WTC11 (cell line): ENCODE results near the gene S100A8. TPM values are rescaled to one million over a fixed set of nuclear protein-coding genes. Genes with fewer than 3 reads are reported as not detected.

Experiments used
- ATAC-seq: fragments of 200-7000 bp; cut with Tn5 transposase; 2 replicates; pipeline ENCODE4 v1.10.0; 2021; ENCODE audit warnings: mild to moderate bottlenecking, moderate library complexity
- CTCF ChIA-PET: fragments of 300-600 bp; sonication (Branson Sonifier 250); formaldehyde crosslinking; loops from one replicate; lab custom pipeline; 2021; ENCODE audit warnings: antibody characterized with exemption; lab: Charles Lee
- POLR2A ChIA-PET: fragments of 350-600 bp; sonication (Branson Sonifier 250); formaldehyde crosslinking; loops from one replicate; lab custom pipeline; 2021; ENCODE audit warnings: antibody characterized with exemption; lab: Charles Lee
- DNase-seq: peaks from one replicate; pipeline ENCODE4 v3.0.0; 2021; ENCODE audit warnings: low spot score
- H3K27ac Mint-ChIP-seq: 2 replicates; pipeline ENCODE4 v1.8.0; 2021; ENCODE audit warnings: mixed read lengths
- H3K27me3 Mint-ChIP-seq: 2 replicates; pipeline ENCODE4 v1.8.0; 2021; ENCODE audit warnings: low read depth, mild to moderate bottlenecking, moderate library complexity, mixed read lengths
- H3K36me3 Mint-ChIP-seq: 2 replicates; pipeline ENCODE4 v1.8.0; 2021; ENCODE audit warnings: mixed read lengths
- H3K4me1 Mint-ChIP-seq: 2 replicates; pipeline ENCODE4 v1.8.0; 2022; ENCODE audit warnings: mixed read lengths
- H3K4me3 Mint-ChIP-seq: 2 replicates; pipeline ENCODE4 v1.8.0; 2021; ENCODE audit warnings: mild to moderate bottlenecking, moderate library complexity, mixed read lengths
- H3K9me3 Mint-ChIP-seq: 2 replicates; pipeline ENCODE4 v1.8.0; 2021; ENCODE audit warnings: mixed read lengths
- ELF4 ChIP-seq: sonication (generic); formaldehyde crosslinking; IDR thresholded peaks from 2 replicates; pipeline ENCODE4 v1.8.1; 2022; ENCODE audit warnings: low read depth, mild to moderate bottlenecking, moderate library complexity, missing genetic modification reagents
- EMX1 ChIP-seq: fragments of 250-450 bp; sonication (Bioruptor Pico); IDR thresholded peaks from 2 replicates; pipeline ENCODE4 v1.8.0; 2021; ENCODE audit warnings: mild to moderate bottlenecking
- JUN ChIP-seq: sonication (generic); formaldehyde crosslinking; IDR thresholded peaks from 2 replicates; pipeline ENCODE4 v1.8.0; 2023; ENCODE audit warnings: mild to moderate bottlenecking, missing genetic modification reagents
- SMAD3 ChIP-seq: sonication (generic); formaldehyde crosslinking; IDR thresholded peaks from 2 replicates; pipeline ENCODE4 v1.8.0; 2022; ENCODE audit warnings: missing genetic modification reagents, mild to moderate bottlenecking, borderline replicate concordance
- TCF7 ChIP-seq: sonication (generic); formaldehyde crosslinking; IDR thresholded peaks from 2 replicates; pipeline ENCODE4 v1.8.0; 2022; ENCODE audit warnings: mild to moderate bottlenecking, low read depth, missing genetic modification reagents, moderate library complexity
- ZNF121 ChIP-seq: sonication (generic); formaldehyde crosslinking; IDR thresholded peaks from 2 replicates; pipeline ENCODE4 v1.8.0; 2023; ENCODE audit warnings: missing genetic modification reagents
- ZNF219 ChIP-seq: sonication (generic); formaldehyde crosslinking; IDR thresholded peaks from 2 replicates; pipeline ENCODE4 v1.8.0; 2023; ENCODE audit warnings: missing genetic modification reagents, mild to moderate bottlenecking, borderline replicate concordance
- total RNA-seq: library from RNA; stranded (reverse); gene quantifications from 3 replicates; pipeline ENCODE4 v1.2.3, GENCODE V29; 2021
- TF ChIP-seq, protein P1 (sequence below): sonication (generic); formaldehyde crosslinking; IDR thresholded peaks from 2 replicates; pipeline ENCODE4 v1.8.0; 2023; ENCODE audit warnings: missing genetic modification reagents, mild to moderate bottlenecking, borderline replicate concordance
- TF ChIP-seq, protein P2 (sequence below): sonication (generic); formaldehyde crosslinking; IDR thresholded peaks from 2 replicates; pipeline ENCODE4 v1.8.0; 2022; ENCODE audit warnings: mild to moderate bottlenecking, missing genetic modification reagents
- TF ChIP-seq, protein P3 (sequence below): sonication (generic); formaldehyde crosslinking; IDR thresholded peaks from 2 replicates; pipeline ENCODE4 v1.8.1; 2023; ENCODE audit warnings: mild to moderate bottlenecking, missing genetic modification reagents, borderline replicate concordance
- TF ChIP-seq, protein P4 (sequence below): fragments of 250-450 bp; sonication (Bioruptor Pico); IDR thresholded peaks from 2 replicates; pipeline ENCODE4 v2.1.2; 2022; ENCODE audit warnings: mild to moderate bottlenecking, moderate library complexity
- TF ChIP-seq, protein P5 (sequence below): sonication (generic); formaldehyde crosslinking; IDR thresholded peaks from 2 replicates; pipeline ENCODE4 v1.8.1; 2022; ENCODE audit warnings: mild to moderate bottlenecking, missing genetic modification reagents, moderate library complexity, borderline replicate concordance
- TF ChIP-seq, protein P6 (sequence below): fragments of 250-450 bp; sonication (Bioruptor Pico); IDR thresholded peaks from 2 replicates; pipeline ENCODE4 v1.9.0; 2021; ENCODE audit warnings: mild to moderate bottlenecking

S100A8 gene
- total RNA-seq, 1 experiment from 2014 or later, result not detected

DNA sequence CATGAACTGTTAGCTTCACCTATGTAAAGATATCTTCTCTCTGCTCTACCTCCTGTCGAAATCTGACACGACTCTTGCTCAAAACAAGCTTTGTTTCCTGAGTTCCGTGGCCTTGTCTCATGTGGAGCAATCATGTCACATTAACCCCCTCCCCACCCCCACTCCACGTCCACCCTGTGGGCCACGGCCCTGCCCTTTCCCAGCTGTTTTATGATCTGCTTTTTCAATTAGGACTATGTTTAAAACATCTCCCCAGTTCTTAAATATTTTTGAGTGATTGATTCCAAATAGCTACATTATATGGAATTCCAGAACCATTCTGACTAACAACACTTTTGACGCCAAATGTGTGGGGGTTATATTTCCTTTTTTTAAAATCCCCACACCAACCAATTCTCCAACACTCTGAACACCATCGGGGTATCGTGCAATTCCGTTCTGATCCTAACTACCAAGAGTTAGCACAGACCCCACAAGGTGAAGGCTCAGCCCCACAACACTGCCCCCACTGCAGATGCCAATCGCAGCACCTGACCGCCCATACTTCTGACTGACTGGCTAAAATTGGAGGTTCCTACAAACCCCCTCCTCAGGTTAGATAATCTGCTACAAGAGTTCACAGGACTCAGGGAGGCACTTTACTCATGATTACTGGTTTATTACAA lies 12.7 kb upstream of the S100A8 start (continued):
- TF ChIP-seq SMAD3 (CRISPR knock-in tag) (no peak), ZNF121 (no peak)
- TF ChIP-seq, protein P1, sequence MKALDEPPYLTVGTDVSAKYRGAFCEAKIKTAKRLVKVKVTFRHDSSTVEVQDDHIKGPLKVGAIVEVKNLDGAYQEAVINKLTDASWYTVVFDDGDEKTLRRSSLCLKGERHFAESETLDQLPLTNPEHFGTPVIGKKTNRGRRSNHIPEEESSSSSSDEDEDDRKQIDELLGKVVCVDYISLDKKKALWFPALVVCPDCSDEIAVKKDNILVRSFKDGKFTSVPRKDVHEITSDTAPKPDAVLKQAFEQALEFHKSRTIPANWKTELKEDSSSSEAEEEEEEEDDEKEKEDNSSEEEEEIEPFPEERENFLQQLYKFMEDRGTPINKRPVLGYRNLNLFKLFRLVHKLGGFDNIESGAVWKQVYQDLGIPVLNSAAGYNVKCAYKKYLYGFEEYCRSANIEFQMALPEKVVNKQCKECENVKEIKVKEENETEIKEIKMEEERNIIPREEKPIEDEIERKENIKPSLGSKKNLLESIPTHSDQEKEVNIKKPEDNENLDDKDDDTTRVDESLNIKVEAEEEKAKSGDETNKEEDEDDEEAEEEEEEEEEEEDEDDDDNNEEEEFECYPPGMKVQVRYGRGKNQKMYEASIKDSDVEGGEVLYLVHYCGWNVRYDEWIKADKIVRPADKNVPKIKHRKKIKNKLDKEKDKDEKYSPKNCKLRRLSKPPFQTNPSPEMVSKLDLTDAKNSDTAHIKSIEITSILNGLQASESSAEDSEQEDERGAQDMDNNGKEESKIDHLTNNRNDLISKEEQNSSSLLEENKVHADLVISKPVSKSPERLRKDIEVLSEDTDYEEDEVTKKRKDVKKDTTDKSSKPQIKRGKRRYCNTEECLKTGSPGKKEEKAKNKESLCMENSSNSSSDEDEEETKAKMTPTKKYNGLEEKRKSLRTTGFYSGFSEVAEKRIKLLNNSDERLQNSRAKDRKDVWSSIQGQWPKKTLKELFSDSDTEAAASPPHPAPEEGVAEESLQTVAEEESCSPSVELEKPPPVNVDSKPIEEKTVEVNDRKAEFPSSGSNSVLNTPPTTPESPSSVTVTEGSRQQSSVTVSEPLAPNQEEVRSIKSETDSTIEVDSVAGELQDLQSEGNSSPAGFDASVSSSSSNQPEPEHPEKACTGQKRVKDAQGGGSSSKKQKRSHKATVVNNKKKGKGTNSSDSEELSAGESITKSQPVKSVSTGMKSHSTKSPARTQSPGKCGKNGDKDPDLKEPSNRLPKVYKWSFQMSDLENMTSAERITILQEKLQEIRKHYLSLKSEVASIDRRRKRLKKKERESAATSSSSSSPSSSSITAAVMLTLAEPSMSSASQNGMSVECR (CRISPR knock-in tag), result no peak
- TF ChIP-seq, protein P2, sequence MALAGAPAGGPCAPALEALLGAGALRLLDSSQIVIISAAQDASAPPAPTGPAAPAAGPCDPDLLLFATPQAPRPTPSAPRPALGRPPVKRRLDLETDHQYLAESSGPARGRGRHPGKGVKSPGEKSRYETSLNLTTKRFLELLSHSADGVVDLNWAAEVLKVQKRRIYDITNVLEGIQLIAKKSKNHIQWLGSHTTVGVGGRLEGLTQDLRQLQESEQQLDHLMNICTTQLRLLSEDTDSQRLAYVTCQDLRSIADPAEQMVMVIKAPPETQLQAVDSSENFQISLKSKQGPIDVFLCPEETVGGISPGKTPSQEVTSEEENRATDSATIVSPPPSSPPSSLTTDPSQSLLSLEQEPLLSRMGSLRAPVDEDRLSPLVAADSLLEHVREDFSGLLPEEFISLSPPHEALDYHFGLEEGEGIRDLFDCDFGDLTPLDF (CRISPR knock-in tag), result no peak

DNA sequence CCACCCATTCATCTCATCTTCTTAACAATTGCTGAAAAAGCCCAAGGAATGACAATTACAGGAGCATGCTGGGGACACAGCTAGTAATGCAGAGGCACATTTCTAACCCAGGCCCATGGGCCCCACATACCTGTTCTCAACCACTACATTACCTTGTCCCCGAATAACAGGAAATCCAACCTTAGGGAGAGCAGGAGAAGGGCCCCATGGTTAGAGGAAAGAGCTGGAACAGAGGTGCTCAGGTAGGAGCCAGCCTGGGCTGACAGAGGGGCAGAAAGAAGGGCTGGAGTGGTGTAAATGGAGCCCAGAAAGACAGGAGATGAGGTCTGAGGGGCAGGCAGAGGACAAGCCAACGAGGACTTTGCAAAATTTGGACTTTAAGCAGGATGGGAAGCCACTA lies 11.4 kb upstream of the S100A8 start:
- no peak for DNase-seq
- H3K27ac Mint-ChIP-seq, result no peak overlapping the region
- TF ChIP-seq, protein P3, sequence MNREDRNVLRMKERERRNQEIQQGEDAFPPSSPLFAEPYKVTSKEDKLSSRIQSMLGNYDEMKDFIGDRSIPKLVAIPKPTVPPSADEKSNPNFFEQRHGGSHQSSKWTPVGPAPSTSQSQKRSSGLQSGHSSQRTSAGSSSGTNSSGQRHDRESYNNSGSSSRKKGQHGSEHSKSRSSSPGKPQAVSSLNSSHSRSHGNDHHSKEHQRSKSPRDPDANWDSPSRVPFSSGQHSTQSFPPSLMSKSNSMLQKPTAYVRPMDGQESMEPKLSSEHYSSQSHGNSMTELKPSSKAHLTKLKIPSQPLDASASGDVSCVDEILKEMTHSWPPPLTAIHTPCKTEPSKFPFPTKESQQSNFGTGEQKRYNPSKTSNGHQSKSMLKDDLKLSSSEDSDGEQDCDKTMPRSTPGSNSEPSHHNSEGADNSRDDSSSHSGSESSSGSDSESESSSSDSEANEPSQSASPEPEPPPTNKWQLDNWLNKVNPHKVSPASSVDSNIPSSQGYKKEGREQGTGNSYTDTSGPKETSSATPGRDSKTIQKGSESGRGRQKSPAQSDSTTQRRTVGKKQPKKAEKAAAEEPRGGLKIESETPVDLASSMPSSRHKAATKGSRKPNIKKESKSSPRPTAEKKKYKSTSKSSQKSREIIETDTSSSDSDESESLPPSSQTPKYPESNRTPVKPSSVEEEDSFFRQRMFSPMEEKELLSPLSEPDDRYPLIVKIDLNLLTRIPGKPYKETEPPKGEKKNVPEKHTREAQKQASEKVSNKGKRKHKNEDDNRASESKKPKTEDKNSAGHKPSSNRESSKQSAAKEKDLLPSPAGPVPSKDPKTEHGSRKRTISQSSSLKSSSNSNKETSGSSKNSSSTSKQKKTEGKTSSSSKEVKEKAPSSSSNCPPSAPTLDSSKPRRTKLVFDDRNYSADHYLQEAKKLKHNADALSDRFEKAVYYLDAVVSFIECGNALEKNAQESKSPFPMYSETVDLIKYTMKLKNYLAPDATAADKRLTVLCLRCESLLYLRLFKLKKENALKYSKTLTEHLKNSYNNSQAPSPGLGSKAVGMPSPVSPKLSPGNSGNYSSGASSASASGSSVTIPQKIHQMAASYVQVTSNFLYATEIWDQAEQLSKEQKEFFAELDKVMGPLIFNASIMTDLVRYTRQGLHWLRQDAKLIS (CRISPR knock-in tag), result no peak
- TF ChIP-seq TCF7 (CRISPR knock-in tag) (no peak), JUN (no peak), EMX1 (CRISPR knock-in tag) (no peak), ELF4 (CRISPR knock-in tag) (no peak), ZNF219 (CRISPR knock-in tag) (no peak)
- TF ChIP-seq, protein P4, sequence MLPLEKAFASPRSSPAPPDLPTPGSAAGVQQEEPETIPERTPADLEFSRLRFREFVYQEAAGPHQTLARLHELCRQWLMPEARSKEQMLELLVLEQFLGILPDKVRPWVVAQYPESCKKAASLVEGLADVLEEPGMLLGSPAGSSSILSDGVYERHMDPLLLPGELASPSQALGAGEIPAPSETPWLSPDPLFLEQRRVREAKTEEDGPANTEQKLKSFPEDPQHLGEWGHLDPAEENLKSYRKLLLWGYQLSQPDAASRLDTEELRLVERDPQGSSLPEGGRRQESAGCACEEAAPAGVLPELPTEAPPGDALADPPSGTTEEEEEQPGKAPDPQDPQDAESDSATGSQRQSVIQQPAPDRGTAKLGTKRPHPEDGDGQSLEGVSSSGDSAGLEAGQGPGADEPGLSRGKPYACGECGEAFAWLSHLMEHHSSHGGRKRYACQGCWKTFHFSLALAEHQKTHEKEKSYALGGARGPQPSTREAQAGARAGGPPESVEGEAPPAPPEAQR (CRISPR knock-in tag), result no peak
- TF ChIP-seq, protein P5, sequence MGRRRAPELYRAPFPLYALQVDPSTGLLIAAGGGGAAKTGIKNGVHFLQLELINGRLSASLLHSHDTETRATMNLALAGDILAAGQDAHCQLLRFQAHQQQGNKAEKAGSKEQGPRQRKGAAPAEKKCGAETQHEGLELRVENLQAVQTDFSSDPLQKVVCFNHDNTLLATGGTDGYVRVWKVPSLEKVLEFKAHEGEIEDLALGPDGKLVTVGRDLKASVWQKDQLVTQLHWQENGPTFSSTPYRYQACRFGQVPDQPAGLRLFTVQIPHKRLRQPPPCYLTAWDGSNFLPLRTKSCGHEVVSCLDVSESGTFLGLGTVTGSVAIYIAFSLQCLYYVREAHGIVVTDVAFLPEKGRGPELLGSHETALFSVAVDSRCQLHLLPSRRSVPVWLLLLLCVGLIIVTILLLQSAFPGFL (CRISPR knock-in tag), result no peak
- TF ChIP-seq, protein P6, sequence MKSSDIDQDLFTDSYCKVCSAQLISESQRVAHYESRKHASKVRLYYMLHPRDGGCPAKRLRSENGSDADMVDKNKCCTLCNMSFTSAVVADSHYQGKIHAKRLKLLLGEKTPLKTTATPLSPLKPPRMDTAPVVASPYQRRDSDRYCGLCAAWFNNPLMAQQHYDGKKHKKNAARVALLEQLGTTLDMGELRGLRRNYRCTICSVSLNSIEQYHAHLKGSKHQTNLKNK (CRISPR knock-in tag), result no peak
- H3K36me3 Mint-ChIP-seq, result peaks cover 3% of the 10 kb centered on the region
- H3K4me1 Mint-ChIP-seq, result peaks cover 18% of the 10 kb centered on the region
- peaks cover 30% of the 10 kb centered on the region for H3K27me3 Mint-ChIP-seq
- no peak for ATAC-seq
- ChIA-PET CTCF (interaction anchor here (0.8 to 2.1 kb wide), 5 partner anchors 45 to 131 kb away, joined by 3 to 12 read pairs (median 3); partner anchors contain the start of gene S100A9), POLR2A (no interaction called here)
- H3K9me3 Mint-ChIP-seq, result peaks cover 18% of the 10 kb centered on the region
- no peak overlapping the region for H3K4me3 Mint-ChIP-seq
